Muscle of leg (tissue), 11 donors: ENCODE data around the gene RAB44. TPM values are rescaled to one million over a fixed set of nuclear protein-coding genes. Genes with fewer than 3 reads are reported as not detected.

Experiments
- DNase-seq: peaks from one replicate; pipeline ENCODE4 v3.0.0; 2013
- H3K27ac ChIP-seq: one replicate; pipeline ENCODE4 v1.5.1; 2013; ENCODE audit warnings: mild to moderate bottlenecking, low read length, control low read depth
- H3K27me3 ChIP-seq: one replicate; pipeline ENCODE4 v1.6.1; 2013; ENCODE audit warnings: low read length; ENCODE audit not compliant: control insufficient read depth, insufficient read depth
- H3K36me3 ChIP-seq: one replicate; pipeline ENCODE4 v1.6.1; 2013; ENCODE audit warnings: low read length; ENCODE audit not compliant: control insufficient read depth, insufficient read depth
- H3K4me1 ChIP-seq: one replicate; pipeline ENCODE4 v1.6.1; 2013; ENCODE audit warnings: low read length; ENCODE audit not compliant: control insufficient read depth, insufficient read depth
- H3K4me3 ChIP-seq: one replicate; pipeline ENCODE4 v1.5.1; 2013; ENCODE audit warnings: low read length, control low read depth
- H3K9me3 ChIP-seq: replicated peaks from 2 replicates; pipeline ENCODE4 v1.6.1; 2013; ENCODE audit warnings: low read depth, low read length; ENCODE audit not compliant: control insufficient read depth
- WGBS: methylation state at CpG from one replicate; pipeline ENCODE4 v1.1.5; 2013; ENCODE audit warnings: missing lambda C conversion rate; ENCODE audit not compliant: insufficient coverage; 5-methylcytosine and 5-hydroxymethylcytosine counted together
- polyA plus RNA-seq, 8 donors: library from polyadenylated mRNA; unstranded; fragments of 120-200 nt; gene quantifications; one replicate each; pipeline versions ENCODE4 v1.2.1 to v1.2.3, GENCODE V29; 2013; ENCODE audit warnings: inconsistent platforms in 1 of 8, low replicate concordance in 1 of 8; ENCODE audit not compliant: insufficient read length in 8 of 8, insufficient read depth in 1 of 8
- total RNA-seq: library from RNA; stranded (reverse); fragments of 120-200 nt; gene quantifications from one replicate; pipeline ENCODE4 v1.2.4, GENCODE V29; 2013

The RAB44 gene
- total and polyA plus RNA-seq, 9 donors, result 0.04 to 0.23 (median 0.15) TPM

GRCh38 chr6:36666826-36667591 is 30.6 kb upstream of the RAB44 start:
- DNase-seq, result peak; percentile 66

GRCh38 chr6:36668591-36668990 is 29.0 kb upstream of the RAB44 start:
- H3K27me3 ChIP-seq, result peaks cover 3% of the 10 kb centered on the region
- no peaks in the 10 kb centered on the region for H3K36me3 ChIP-seq
- H3K4me1 ChIP-seq, result peaks cover 33% of the 10 kb centered on the region
- H3K4me3 ChIP-seq, result no peak overlapping the region
- H3K9me3 ChIP-seq, result no peaks in the 10 kb centered on the region
- peak overlapping the region; percentile 55 for H3K27ac ChIP-seq
- DNase-seq, result no peak
- 40% methylated on average over 1 of the region's 7 CpGs for WGBS

More at GRCh38 chr6:36666826-36667591, 30.6 kb upstream of the RAB44 start:
- no peak overlapping the region for H3K27ac ChIP-seq
- no peak overlapping the region for H3K4me3 ChIP-seq
- H3K4me1 ChIP-seq, result peaks cover 35% of the 10 kb centered on the region
- no peaks in the 10 kb centered on the region for H3K9me3 ChIP-seq
- H3K27me3 ChIP-seq, result peaks cover 11% of the 10 kb centered on the region
- WGBS, result 21% methylated on average over 7 of the region's 9 CpGs
- no peaks in the 10 kb centered on the region for H3K36me3 ChIP-seq

DNA sequence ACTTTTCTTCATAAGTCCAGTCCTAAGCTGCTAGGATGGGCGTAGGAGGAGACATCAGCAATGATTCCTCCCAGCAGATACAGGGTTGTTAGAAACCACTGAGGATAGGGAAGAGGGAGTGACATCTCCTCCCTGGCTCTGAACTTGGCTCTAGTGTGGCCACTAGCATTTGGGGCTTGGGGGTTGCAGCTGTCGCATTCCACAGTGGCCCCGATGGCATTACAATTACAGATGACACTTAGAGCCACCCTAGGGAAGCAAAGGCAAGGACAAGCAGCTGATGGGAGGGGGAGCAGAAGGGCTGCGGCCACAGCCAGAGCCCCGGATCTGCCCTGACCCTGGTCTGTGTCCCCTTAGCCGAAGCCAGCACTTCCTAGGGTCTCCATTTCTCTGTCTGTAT is 28.6 kb upstream of the RAB44 start:
- 65% methylated on average over 2 of the region's 6 CpGs for WGBS
- Histone ChIP-seq H3K27me3 (peaks cover under 1% of the 10 kb centered on the region), H3K27ac (peak overlapping the region; percentile 55), H3K36me3 (no peaks in the 10 kb centered on the region), H3K4me1 (peaks cover 35% of the 10 kb centered on the region), H3K9me3 (no peaks in the 10 kb centered on the region), H3K4me3 (no peak overlapping the region)
- peak; percentile 52 for DNase-seq

GRCh38 chr6:36670271-36670670 is 27.4 kb upstream of the RAB44 start:
- Histone ChIP-seq H3K4me3 (no peak overlapping the region), H3K9me3 (no peaks in the 10 kb centered on the region), H3K27me3 (peaks cover 2% of the 10 kb centered on the region), H3K36me3 (no peaks in the 10 kb centered on the region), H3K27ac (no peak overlapping the region), H3K4me1 (peaks cover 42% of the 10 kb centered on the region)
- WGBS, result no CpG with 5 or more reads among the region's 7 CpGs
- DNase-seq, result no peak

GRCh38 chr6:36671687-36672375 is 25.8 kb upstream of the RAB44 start:
- Histone ChIP-seq H3K4me1 (peaks cover 45% of the 10 kb centered on the region), H3K27me3 (peaks cover 2% of the 10 kb centered on the region), H3K27ac (no peak overlapping the region), H3K4me3 (no peak overlapping the region), H3K9me3 (no peaks in the 10 kb centered on the region), H3K36me3 (no peaks in the 10 kb centered on the region)
- DNase-seq, result no peak
- 74% methylated on average over 6 of the region's 6 CpGs for WGBS

DNA sequence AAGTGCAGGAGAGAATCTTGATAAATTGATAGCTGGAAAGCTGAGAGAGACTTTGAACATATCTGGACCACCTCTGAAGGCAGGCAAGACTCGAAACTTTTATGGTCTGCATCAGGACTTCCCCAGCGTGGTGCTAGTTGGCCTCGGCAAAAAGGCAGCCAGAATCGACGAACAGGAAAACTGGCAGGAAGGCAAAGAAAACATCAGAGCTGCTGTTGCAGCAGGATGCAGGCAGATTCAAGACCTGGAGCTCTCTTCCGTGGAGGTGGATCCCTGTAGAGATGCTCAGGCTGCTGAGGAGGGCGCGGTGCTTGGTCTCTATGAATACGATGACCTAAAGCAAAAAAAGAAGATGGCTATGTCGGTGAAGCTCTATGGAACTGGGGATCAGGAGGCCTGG is 23.7 kb upstream of the RAB44 start:
- no peaks in the 10 kb centered on the region for H3K9me3 ChIP-seq

GRCh38 chr6:36674942-36675341 is 22.7 kb upstream of the RAB44 start:
- H3K4me1 ChIP-seq, result peaks cover 37% of the 10 kb centered on the region
- H3K36me3 ChIP-seq, result no peaks in the 10 kb centered on the region
- WGBS, result 82% methylated on average over 4 of the region's 7 CpGs
- H3K9me3 ChIP-seq, result no peaks in the 10 kb centered on the region
- no peak overlapping the region for H3K27ac ChIP-seq
- peaks cover 16% of the 10 kb centered on the region for H3K27me3 ChIP-seq
- DNase-seq, result no peak
- H3K4me3 ChIP-seq, result no peak overlapping the region

More for the DNA sequence above, 23.7 kb upstream of the RAB44 start:
- no peak overlapping the region for H3K4me3 ChIP-seq
- DNase-seq, result no peak
- H3K36me3 ChIP-seq, result no peaks in the 10 kb centered on the region
- peaks cover 40% of the 10 kb centered on the region for H3K4me1 ChIP-seq
- 78% methylated on average over 10 of the region's 10 CpGs for whole genome bisulfite sequencing
- no peak overlapping the region for H3K27ac ChIP-seq
- peaks cover 7% of the 10 kb centered on the region for H3K27me3 ChIP-seq

GRCh38 chr6:36676141-36677058 is 21.2 kb upstream of the RAB44 start:
- peaks cover 16% of the 10 kb centered on the region for H3K27me3 ChIP-seq
- no peaks in the 10 kb centered on the region for H3K36me3 ChIP-seq
- peaks cover 42% of the 10 kb centered on the region for H3K4me1 ChIP-seq
- DNase-seq, result no peak
- no peaks in the 10 kb centered on the region for H3K9me3 ChIP-seq
- WGBS, result 61% methylated on average over 3 of the region's 4 CpGs
- H3K4me3 ChIP-seq, result no peak overlapping the region
- H3K27ac ChIP-seq, result no peak overlapping the region

GRCh38 chr6:36677059-36677749 is 20.4 kb upstream of the RAB44 start:
- H3K4me1 ChIP-seq, result peaks cover 48% of the 10 kb centered on the region
- H3K27ac ChIP-seq, result peak overlapping the region; percentile 51
- no peak for DNase-seq
- 43% methylated on average over 1 of the region's 7 CpGs for WGBS
- no peak overlapping the region for H3K4me3 ChIP-seq
- no peaks in the 10 kb centered on the region for H3K9me3 ChIP-seq
- peaks cover 16% of the 10 kb centered on the region for H3K27me3 ChIP-seq
- H3K36me3 ChIP-seq, result no peaks in the 10 kb centered on the region
